HepG2 (cell line): Measurements from ENCODE around the gene CCM2L. TPM values are rescaled to one million over a fixed set of nuclear protein-coding genes. Genes with fewer than 3 reads are reported as not detected.

Source experiments
- ATF6 ChIP-seq: sonication (generic); formaldehyde crosslinking; conservative IDR thresholded peaks from 2 replicates; pipeline ENCODE4 v1.4.0; 2020; ENCODE audit warnings: missing genetic modification reagents
- DNMT3B ChIP-seq: conservative IDR thresholded peaks from 2 replicates; pipeline ENCODE4 v1.6.1; 2016; ENCODE audit warnings: missing biosample characterization, control low read depth
- ELF1 ChIP-seq: sonication (generic); formaldehyde crosslinking; IDR thresholded peaks from 2 replicates; pipeline ENCODE4 v1.4.0; 2020; ENCODE audit warnings: missing genetic modification reagents
- FOXA1 ChIP-seq, 2 experiments: fragments of 450-650 bp in 1 of 2; sonication (generic) in 1 of 2; formaldehyde crosslinking in 1 of 2; IDR thresholded peaks; 2 replicates each; pipeline versions ENCODE4 v1.4.0 to v1.6.1; 2016 to 2020; ENCODE audit warnings: missing genetic modification reagents in 1 of 2
- FOXK2 ChIP-seq: fragments of 450-650 bp; IDR thresholded peaks from 2 replicates; pipeline ENCODE4 v1.6.1; 2016
- SETDB1 ChIP-seq: sonication (generic); formaldehyde crosslinking; IDR thresholded peaks from 2 replicates; pipeline ENCODE4 v1.5.1; 2020; ENCODE audit warnings: missing genetic modification reagents, mild to moderate bottlenecking, borderline replicate concordance
- STAT5B ChIP-seq: sonication (generic); formaldehyde crosslinking; IDR thresholded peaks from 2 replicates; pipeline ENCODE4 v1.4.0; 2020; ENCODE audit warnings: missing genetic modification reagents
- ZBTB40 ChIP-seq, 2 experiments: fragments of 450-650 bp in 1 of 2; sonication (generic) in 1 of 2; formaldehyde crosslinking in 1 of 2; IDR thresholded peaks; 2 replicates each; pipeline versions ENCODE4 v1.6.1 to v1.8.0; 2016 to 2022; ENCODE audit warnings: antibody characterized with exemption in 1 of 2, mild to moderate bottlenecking in 1 of 2, missing genetic modification reagents in 1 of 2
- ZFP91 ChIP-seq: sonication (generic); formaldehyde crosslinking; IDR thresholded peaks from 2 replicates; pipeline ENCODE4 v1.9.0; 2022; ENCODE audit warnings: missing genetic modification reagents, mild to moderate bottlenecking, borderline replicate concordance
- ZNF232 ChIP-seq: sonication (generic); formaldehyde crosslinking; IDR thresholded peaks from 2 replicates; pipeline ENCODE4 v1.4.0; 2020; ENCODE audit warnings: missing genetic modification reagents, borderline replicate concordance
- ZNF678 ChIP-seq: sonication (generic); formaldehyde crosslinking; IDR thresholded peaks from 2 replicates; pipeline ENCODE4 v1.4.0; 2020; ENCODE audit warnings: mild to moderate bottlenecking, missing genetic modification reagents
- ZNF776 ChIP-seq: sonication (generic); formaldehyde crosslinking; IDR thresholded peaks from 2 replicates; pipeline ENCODE4 v1.4.0; 2020; ENCODE audit warnings: mild to moderate bottlenecking, missing genetic modification reagents
- ZNF816 ChIP-seq: sonication (generic); formaldehyde crosslinking; IDR thresholded peaks from 2 replicates; pipeline ENCODE4 v1.8.0; 2022; ENCODE audit warnings: missing genetic modification reagents, mild to moderate bottlenecking, borderline replicate concordance
- ZSCAN12 ChIP-seq: sonication (generic); formaldehyde crosslinking; IDR thresholded peaks from 2 replicates; pipeline ENCODE4 v1.9.0; 2021; ENCODE audit warnings: mild to moderate bottlenecking, missing genetic modification reagents
- ZSCAN9 ChIP-seq: IDR thresholded peaks from 2 replicates; pipeline ENCODE4 v1.6.1; 2016; ENCODE audit warnings: borderline replicate concordance
- polyA plus RNA-seq, 8 experiments: library from polyadenylated mRNA; depleted of rRNA in 3 of 8; stranded (reverse) in 7 of 8; unstranded in 1 of 8; fragments of >200 nt; fragmentation: Illumina TruSeq in 4 of 8; extraction: Trizol in 4 of 8; gene quantifications; 2 replicates each; pipeline versions ENCODE4 v1.2.1 to v1.2.3, GENCODE V29; 2011 to 2016; ENCODE audit warnings: low read depth in 4 of 8, missing spikeins in 1 of 8, mixed read lengths in 1 of 8; ENCODE audit not compliant: insufficient read depth in 1 of 8
- total RNA-seq, 5 experiments: library from RNA; depleted of rRNA; stranded (reverse); fragments of >200 nt; fragmentation: Illumina TruSeq; extraction: Trizol; gene quantifications; 2 replicates each; pipeline ENCODE4 v1.2.3, GENCODE V29; 2016; ENCODE audit warnings: low read depth in 1 of 5

CCM2L gene
- total and polyA plus RNA-seq, 2 of the 13 experiments (the other 11 are each of a cell fraction or from before 2014, with no cell fraction given), result 0.15 TPM; not detected in 1

GRCh38 chr20:32071395-32072167, 61.3 kb downstream of the CCM2L start (continued):
- TF ChIP-seq STAT5B (CRISPR knock-in tag) (no peak), ZBTB40 (IDR thresholded peaks at IDR 0.05) (no peak), ZBTB40 (CRISPR knock-in tag; IDR thresholded peaks at IDR 0.05) (no peak), ZNF678 (CRISPR knock-in tag) (no peak), ELF1 (CRISPR knock-in tag) (no peak), SETDB1 (CRISPR knock-in tag) (no peak), FOXA1 (IDR thresholded peaks at IDR 0.05) (no peak), FOXA1 (CRISPR knock-in tag; IDR thresholded peaks at IDR 0.05) (no peak), ZNF776 (peak; percentile 51; the same call in 1 of the 2 replicates), FOXK2 (no peak), ZSCAN9 (no peak), ZNF232 (CRISPR knock-in tag) (no peak), ZNF816 (CRISPR knock-in tag) (no peak), ATF6 (no peak), ZSCAN12 (CRISPR knock-in tag) (no peak), ZFP91 (CRISPR knock-in tag) (no peak), DNMT3B (no peak)
